ENCODE data around the gene HSPA1L.
A peak's percentile ranks its signal among the peaks of the same experiment; 100 is the strongest.

The HSPA1L gene

GRCh38 chr6:31763619-31763940, 51.5 kb downstream of the HSPA1L start:
- DNase-seq (ENCODE audit: low spot score) = peak; percentile 83

- DNase-seq (ENCODE audit: low spot score) = no peak
Observed at GRCh38 chr6:31762878-31763618, 52.0 kb downstream of the HSPA1L start.

GRCh38 chr6:31762356-31762755, 52.7 kb downstream of the HSPA1L start, which contains the start of gene SAPCD1:
Gene SAPCD1, plus strand, starts transcription at chr6:31762656. Its CDS starts 399 bp downstream, at chr6:31763055.
- no peak for DNase-seq (ENCODE audit: low spot score)

- no peak for DNase-seq (ENCODE audit: low spot score)
Observed at GRCh38 chr6:31761343-31761742, 53.7 kb downstream of the HSPA1L start.

GRCh38 chr6:31760790-31761189, 54.3 kb downstream of the HSPA1L start:
- DNase-seq (ENCODE audit: low spot score) = no peak

All from kidney capillary endothelial cell (primary cell).